Germinal center (tissue), 1 donor: ENCODE measurements around the gene ACOX3.
"Not testable (repeated sequence)": the region's sequence is repeated elsewhere in the genome, so short reads cannot be mapped to it uniquely, and the experiment has no call there.

ENCODE experiments used
- DNase-seq: peaks from one replicate; pipeline ENCODE4 v3.0.0; 2012; ENCODE audit warnings: mixed read lengths, low spot score

ACOX3 gene

DNA sequence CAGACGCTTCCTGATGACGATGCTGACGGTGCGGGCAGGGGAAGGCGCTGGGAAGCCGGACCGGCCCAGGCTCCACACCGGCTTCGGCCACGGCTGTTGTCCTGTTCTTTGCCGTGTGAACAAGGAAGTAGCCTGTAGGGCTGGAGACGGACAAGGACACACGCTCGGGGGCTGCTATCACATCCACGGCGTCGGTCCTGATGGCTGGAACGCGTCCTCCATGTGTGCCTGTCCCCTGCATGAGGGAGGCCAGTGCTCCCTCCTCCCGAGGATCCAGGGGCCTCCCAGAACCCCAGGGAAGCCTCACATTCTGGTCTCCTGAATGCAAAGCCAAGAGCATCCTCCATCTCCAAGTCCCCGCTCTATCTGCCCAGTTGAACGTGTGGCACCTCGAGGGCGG, 53.8 kb downstream of the ACOX3 start:
- no peak for DNase-seq

DNA sequence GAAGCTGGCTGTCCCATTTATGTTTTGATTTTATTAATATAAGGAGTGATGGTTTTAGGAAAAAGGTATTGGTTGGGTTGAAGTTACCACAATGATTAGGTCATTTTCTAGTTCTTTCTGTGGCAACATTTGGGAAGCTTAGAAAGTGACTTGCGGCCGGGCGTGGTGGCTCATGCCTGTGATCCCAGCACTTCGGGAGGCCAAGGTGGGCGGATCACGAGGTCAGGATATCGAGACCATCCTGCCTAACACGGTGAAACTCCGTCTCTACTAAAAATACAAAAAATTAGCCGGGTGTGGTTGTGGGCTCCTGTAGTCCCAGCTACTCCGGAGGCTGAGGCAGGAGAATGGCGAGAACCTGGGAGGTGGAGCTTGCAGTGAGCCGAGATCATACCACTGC, 54.4 kb downstream of the ACOX3 start:
- not testable (repeated sequence) for DNase-seq

DNA sequence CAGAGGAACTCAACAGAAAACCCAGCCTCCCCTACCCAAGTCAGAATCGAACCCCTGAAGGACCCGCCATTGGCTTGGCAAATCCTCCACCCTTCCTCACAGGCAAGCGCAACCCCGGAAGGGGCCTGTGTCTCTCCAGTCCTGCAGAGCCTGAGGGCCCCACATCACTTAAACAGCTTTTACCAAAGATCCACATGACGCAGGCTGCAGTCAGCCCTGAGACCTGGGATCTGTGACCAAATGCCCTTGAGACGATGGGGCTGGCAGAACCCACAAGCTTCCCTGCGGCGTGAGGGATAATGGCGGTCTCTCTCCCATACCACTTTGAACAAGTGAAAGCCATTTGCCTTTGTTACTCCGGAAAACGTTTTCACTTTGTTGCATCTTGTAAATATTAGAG, 54.9 kb downstream of the ACOX3 start:
- DNase-seq = no peak

DNA sequence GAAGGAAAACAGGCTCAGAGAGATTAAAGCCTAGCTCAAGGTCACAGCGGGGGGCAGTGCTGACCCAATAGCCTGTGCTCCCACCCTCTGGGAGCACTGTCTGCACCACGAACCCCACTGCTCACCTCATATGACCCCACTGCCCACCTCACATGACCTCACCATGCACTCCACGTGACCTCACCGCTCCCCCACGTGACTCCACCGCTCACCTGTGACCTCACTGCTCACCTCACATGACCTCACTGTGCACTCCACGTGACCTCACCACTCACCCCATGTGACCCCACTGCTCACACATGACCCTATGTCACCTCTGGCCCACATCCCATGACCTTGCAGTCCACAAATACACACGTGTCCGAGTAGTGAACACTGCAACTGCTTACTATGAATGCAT, 55.4 kb downstream of the ACOX3 start:
- no peak for DNase-seq

DNA sequence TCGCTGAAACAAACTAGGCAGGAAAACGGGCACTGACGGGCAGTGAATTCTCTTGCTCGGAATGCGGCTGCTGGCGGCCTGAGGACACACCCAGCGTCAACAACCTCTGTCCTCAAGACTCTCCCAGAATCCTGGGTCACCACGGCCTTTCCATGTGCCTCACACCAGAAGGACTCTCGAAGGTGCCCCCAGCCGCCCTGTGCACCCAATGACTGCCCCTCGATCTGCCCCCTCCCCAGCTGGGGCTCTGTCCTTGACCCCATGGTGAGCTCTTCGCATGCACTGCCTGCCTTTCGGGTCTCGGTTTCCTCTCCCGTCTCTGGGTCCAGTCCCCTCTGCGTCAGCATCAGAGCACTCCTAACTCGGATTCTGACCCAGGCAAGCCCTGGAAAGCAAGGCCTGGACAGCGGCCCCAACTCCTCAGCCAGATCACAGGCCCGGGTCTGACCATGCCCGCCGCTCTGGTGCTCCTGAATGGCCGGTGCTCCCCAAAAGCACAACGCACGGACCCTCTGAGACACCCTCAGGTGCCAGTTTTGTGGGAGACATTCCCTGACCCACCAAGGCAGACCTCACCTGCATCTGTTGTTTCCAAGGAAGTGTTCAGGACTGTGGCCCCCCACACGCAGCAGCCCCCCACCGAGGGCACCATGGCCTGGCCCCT, 56.0 kb downstream of the ACOX3 start:
- DNase-seq = no peak

DNA sequence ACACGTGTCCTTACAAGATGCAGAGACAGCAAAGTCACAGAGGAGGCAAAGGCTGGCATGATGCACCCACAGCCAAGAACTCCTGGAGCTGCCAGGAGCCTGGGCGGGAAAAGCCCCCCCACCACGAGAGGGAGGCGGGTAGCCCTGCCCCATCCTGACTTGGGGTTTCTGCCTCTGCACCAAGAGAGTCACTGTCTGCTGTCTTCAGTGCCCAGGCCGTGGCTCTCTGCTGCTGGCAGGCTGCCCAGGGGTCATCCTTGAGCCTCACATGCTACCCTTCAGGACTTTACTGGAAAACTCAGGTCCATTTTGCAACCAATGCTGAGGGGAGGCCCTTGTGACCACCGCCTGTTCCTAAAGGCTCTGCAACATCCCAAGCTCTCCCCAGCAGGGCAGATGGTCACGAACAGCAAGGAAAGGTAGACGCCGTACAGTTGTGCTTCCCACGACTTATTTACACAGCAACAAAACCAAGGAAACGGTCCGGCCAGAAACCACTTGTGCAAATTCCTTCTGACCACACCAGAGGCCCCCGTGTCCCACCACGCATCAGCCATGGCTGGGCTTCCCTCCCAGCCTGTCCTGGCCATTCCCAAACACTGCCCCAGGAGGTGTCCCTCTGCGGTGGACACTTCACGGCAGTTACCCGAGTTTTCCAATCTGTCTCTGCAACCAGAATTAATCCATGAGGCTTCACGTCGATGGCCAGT, 56.9 kb downstream of the ACOX3 start:
- no peak for DNase-seq

DNA sequence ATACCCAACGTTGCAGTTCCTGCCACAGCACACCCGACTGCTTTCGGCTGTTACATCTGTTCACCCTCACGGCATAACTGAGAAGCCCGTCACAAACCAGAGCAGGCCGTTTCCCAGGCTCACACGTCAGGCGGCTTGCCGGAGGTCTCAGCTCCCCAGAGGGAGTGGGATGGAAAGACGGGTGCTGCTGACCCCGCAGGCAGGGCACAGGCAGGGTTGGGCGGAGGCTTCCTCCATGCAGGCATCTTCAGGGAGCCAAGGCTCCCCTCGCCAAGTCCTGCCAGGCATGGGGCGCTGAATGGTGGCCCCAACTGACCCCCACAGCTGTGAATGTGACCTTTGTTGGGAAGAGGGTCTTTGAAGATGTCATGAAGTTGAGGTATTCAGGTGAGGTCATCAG, 57.5 kb downstream of the ACOX3 start:
- DNase-seq = no peak

DNA sequence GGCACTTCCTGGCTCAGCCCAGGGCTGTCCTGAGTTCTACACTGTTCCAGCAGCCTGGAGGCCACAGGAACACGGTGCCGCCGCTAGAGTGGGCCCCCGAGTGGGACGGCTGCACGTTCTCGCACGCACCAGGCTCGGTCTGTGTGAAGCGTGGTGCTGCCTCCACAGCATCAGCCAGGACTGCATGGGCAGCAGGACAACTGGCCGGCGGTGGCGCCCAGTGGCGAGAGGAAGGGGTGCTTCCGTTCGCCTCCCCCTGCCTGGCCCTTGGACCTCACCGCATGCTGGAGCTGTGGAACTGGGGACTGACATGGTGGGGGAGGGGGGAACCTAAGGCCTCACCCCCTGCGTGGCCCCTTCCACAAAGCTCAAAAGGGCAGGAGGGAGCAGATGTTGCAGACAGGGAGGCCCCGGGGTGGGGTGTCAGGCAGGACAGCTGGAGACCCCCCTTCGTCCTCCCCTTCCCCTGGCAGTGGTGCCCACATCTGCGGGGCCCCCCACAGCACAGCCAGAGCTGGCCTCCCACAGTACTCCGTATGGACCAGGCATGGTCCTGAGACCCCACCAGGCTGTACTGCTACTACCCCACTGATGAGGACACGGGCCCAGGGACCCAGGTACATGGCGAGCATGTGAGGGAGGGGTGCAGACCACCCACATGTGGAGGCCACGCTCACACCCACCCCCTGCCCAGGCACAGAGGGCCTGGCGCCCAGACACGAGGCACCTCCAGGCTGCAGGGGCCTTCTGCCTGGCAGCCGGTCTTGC, 58.5 kb downstream of the ACOX3 start:
- DNase-seq = no peak

DNA sequence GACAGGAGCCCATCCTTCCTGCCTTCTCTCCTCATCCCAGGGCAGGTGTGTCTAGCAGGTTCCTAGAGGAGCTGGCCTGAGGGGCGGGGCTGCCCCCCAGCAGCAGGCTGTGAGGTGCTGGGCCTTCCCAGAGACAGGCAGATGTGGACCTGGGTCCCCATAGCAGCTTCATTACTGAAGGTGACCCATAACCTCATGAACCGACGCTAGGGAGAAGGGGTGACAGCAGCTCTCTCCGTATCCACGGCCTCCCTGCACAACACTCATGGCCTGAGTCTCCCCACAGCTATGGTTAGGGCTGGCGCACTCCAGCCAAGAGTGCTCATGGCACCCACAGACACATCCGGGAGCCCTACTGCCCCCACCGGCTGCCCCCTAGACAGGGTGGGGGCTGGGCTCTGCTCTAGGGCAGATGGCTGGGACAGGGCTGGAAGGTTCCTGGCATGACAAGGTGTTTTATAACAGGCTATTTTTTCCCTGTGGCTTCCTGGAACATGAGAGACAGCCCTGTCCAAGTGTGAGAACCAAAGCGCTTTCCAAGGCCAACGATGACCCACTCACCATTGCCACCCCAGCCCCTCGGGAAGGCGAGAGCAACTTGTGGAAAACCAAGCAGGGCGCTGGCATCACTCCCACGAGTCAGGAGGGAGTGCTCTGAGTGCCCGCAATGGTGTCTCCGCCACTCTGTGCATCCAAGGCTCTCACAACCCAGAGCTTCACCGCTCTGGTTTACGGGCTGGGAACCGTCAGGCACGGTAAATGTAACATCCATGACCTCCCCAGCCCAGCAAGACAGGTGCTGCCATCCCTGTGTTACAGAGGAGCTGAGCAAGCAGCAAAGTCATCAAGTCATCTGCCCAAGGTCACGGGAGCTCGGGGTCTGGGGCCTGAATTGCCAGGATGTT, 59.8 kb downstream of the ACOX3 start:
- no peak for DNase-seq

DNA sequence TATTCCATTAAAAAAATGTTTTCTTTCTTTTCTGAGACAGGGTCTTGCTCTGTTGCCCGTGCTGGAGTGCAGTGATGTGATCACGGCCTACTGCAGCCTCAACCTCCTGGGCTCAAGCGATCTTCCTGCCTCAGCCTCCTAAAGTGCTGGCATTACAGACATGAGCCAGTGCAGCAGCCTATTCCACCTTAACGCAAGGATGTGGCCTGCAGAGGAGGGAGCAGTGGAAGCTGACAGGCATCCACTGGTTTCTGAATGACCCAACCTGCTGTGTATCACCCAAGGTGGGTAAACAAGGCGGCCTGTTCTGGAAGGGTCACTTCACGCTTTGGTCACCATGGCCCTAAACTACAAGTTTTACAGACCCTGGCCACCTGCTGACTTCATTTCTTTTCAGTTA, 60.8 kb downstream of the ACOX3 start:
- no peak for DNase-seq

DNA sequence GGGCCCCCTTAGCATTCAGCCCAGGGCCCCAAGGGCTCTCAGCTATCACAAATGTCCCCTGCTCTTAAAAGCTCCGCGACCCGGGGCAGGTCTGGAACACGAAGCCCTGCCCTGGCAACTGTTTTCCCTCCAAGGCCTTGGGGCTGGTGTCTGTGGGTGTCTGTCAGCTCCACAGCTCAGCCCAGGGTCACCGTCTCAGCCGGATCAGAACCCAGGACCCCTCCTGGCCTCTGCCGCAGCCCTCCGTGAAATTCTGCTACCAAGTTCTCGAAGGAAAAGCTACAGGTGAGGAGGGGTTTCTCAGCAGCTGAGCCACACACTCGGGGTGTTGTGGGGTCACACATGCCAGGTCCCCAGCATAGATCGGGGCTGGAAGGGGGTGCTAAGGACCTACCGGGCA, 61.2 kb downstream of the ACOX3 start:
- no peak for DNase-seq

DNA sequence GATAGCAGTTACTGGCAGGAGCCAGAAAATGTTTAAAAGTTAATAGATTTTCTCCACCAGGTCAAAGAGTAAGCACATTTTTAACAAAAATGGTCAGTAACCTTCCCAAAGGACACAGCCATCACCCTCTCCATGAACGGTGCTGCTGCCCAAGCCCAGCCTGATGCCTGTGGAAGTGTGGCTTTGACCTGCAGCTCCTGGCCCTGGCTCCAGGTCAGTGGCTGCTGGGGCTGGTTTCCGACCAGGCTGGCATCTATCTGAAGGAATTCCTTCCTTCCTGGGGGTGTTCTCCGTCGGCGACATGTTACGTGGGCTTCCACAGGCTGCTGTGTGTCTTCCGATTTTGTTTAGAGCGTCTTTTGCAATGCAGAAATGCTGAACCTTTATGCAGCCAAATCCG, 61.7 kb downstream of the ACOX3 start:
- no peak for DNase-seq

DNA sequence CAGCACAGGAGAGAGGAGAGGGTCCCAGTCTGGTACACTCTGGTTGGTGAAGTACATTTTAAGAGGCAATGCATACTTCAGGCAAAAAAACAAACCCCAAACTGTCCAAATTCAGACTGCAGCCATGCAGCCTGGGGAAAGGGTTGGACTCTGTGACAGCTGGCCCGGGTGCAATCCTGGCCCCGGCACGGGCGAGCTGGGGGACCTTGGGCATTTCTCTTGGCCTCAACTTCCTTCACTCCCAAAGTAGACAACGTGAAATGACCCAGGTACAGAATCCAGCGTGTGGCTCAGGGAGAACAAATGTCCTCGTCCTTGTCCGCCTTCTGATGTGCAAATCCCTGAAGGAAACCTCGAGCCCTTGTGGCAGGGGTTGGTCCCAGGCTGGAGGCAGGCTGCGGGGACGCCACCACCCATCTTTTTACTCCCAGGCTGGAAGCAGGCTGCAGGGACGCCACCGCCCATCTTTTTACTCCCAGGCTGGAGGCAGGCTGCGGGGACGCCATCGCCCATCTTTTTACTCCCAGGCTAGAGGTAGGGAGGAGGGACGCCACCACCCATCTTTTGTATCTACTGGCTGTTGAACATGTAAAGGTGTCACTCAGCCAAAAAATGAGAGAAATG, 62.3 kb downstream of the ACOX3 start:
- no peak for DNase-seq

DNA sequence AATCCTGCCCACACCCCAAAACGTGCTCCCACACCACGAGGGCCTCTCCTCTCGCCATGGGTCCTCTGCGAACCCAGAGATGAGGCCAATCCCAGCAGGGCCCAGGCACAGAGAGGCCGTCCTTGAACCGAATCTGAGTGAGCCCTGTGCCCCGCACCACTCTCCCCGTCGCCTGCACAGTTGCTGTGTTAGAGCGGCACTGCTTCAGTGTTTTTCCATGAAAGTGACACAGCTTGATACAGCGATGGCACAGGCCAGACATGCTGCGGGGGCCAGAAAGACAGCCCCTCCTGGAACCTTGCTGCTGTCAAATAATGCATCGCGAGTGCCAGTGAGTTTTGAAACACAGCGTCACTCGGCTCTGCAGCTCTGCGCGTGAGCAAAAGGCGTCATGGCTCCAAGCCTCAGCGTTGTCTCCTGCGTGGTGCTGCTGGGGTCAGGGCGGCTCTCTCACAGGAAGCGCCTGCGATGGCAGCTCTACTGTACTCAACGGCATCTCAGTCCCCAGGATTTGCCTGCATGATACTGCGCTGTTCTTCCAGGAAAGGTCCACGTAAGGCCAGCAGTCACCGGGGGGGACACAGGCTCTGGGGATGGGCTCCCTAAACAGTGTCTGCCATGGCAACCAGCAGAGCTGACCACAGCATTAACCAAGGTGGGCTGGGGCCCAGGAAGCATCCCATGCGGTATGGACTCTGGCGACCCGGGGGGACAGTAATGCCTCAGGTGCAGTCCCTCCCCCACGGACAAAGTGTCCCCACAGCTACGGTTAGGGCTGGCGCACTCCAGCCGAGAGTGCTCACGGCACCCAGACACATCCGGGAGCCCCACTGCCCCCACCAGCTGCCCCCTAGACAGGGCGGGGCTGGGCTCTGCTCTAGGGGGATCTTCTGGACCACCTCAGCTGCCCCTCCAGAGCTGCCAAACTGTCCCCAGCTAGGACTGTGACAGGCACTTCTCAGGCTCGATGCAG, 63.1 kb downstream of the ACOX3 start:
- no peak for DNase-seq

DNA sequence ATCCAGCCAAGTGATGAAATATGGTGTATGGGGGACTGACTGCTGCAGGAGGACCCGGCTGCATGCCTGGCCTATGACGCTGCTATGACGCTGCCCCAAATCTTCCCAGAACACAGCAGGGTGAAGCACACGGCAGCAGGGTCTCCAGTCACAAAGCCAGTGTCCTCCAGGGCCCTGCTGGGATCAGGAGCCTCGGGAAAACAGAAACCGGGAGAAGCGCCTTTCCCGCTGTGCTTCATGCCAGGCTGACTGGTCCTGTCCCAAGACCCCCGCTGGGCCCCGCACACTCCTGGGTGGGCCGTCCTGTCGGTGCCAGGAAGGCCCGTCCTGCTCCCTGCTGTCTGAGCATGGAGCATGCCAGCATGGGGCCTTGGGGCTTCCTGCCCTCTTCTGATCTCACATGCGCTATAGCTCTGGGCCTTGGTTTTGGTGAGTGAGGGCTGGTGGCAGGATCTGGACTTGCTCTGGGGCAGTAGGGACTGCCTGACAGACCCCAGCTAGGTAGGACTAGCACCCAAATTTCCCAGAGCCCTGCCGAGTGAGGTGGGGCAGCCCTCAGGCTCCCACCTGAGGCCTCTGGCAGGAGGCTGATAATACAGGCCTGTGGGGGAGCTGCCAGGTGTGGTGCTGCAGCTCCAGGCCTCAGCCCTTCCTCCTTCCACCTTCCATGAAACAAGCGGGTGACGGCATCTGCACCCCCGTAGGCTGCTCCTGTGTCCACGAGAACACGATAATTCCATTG, 64.0 kb downstream of the ACOX3 start:
- no peak for DNase-seq

DNA sequence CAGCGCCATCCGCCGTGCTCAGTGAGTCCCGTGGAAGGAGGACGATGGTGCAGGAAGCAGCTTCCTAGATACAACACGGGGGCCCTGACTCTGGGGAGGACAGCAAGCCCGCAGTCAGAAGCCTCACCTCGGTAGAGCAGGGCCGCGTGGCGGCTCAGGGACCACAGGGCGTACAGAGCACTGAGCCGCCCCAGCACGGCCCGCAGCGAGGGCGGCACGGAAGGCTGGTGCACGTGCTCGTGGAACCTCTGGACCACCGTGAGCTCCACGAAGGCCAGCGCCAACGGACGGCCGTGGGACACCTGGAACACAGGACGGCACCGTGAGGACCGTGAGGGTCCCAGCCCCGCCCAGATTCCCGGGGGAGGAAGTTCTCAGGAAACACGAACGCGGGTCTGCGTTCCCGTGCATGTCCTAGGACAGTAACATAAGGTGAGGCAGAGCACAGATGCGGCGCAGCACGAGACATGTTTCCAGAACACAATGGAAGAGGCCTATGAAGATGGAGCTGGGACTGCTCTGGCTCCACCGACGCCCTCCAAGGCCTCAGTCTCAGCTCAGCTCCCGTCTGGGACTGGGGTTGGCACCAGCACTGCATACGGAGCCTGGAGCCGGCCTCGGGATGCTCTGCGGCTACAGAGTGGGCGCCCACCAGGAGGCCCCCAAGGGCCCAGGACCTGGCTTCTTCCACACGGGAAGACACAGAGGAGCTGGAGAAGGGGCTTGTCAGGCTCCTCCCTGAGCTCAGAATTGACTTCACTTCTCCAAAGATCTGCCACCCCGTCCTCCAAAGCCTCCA, 65.5 kb downstream of the ACOX3 start:
- DNase-seq = no peak

DNA sequence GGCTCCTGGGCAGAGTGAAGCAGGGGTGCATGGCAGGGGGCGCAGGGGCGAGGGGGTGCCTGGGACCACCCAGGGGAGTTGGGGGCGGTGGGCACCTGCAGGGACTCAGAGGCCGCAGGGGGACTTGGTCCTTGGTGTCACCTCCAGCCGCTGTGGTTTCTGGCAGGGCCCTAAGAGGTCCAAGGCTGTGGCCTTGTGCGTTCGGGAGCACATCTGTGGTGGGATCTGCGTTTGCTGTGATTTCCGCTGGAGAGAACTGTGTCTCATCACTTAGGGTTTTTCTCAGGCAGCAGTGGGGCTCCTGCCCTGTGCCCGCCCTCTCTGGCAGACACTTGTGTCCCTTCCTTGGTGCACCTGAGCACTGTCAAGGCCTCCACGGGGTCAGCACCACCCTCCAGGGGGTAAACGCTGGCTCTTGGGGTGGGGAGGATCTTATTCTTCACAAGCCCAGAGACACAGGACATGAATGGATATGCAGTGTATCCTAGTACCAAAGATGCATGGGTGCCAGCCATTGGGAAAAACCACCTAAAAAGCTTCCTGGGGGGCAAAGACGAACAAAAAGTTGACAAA, 66.5 kb downstream of the ACOX3 start:
- DNase-seq = no peak

DNA sequence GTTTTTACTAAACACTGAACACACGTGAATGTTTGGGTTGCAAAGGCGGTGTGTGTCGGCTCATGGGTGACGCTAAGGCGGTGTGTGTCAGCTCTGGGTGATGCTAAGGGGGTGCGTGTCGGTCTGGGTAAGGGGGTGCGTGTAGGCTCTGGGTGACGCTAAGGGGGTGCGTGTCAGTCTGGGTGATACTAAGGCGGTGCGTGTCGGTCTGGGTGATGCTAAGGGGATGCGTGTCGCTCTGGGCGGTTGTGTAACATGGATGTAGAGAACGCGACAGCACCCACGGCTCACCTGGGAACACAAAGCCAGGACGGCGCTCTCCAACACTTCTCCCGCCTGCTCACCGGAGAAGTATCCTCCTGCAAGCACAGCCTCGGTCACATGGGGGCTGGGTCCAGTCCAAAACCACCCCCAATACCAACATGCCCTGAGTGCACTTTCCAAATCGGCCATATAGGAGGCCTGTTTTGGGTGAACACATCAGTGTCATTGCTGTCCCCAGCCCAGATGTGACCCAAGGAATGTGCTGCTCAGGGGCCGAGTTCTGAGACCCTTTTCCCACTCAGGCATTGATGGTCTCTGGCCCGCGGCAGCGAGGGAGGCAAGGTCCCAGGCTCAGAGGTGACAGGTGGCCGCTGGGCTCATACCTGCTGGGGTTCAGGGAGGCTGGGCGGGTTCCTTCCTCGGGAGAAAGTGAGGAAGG, 67.1 kb downstream of the ACOX3 start:
- DNase-seq = no peak
